Measurements from ENCODE around the gene RRBP1. TPM values are rescaled to one million over a fixed set of nuclear protein-coding genes. Genes with fewer than 3 reads are reported as not detected.
"Not testable (repeated sequence)": the region's sequence is repeated elsewhere in the genome, so short reads cannot be mapped to it uniquely, and the experiment has no call there.

Gene RRBP1
- total RNA-seq, 1 experiment from 2014 or later = 3.7 TPM

GRCh38 chr20:17711267-17711627, 29.2 kb upstream of the RRBP1 start:
- Histone ChIP-seq H3K4me1 (ENCODE audit: low read length) (peaks cover 7% of the 10 kb centered on the region), H4K20me1 (ENCODE audit: insufficient read depth, low read depth, low read length) (no peaks in the 10 kb centered on the region), H3K36me3 (ENCODE audit: insufficient read depth, low read length) (no peaks in the 10 kb centered on the region), H3K9me2 (replicated peaks; ENCODE audit: insufficient read depth, low read length) (no peaks in the 10 kb centered on the region), H3K27ac (ENCODE audit: low read length) (no peak overlapping the region), H3K79me2 (ENCODE audit: low read length) (no peaks in the 10 kb centered on the region), H3K4me2 (ENCODE audit: low read depth, low read length, poor library complexity, severe bottlenecking) (no peak overlapping the region), H3K27me3 (ENCODE audit: low read length) (no peaks in the 10 kb centered on the region), H3K9ac (ENCODE audit: low read length) (no peak overlapping the region), H3K9me3 (ENCODE audit: low read length) (no peaks in the 10 kb centered on the region), H3K4me3 (ENCODE audit: low read length) (no peak overlapping the region), H2AFZ (ENCODE audit: low read length) (no peak overlapping the region)
- no peak for DNase-seq

- Histone ChIP-seq H3K4me3 (ENCODE audit: low read length) (no peak overlapping the region), H4K20me1 (ENCODE audit: insufficient read depth, low read depth, low read length) (no peaks in the 10 kb centered on the region), H3K27ac (ENCODE audit: low read length) (no peak overlapping the region), H2AFZ (ENCODE audit: low read length) (no peak overlapping the region), H3K4me1 (ENCODE audit: low read length) (peaks cover 7% of the 10 kb centered on the region), H3K4me2 (ENCODE audit: low read depth, low read length, poor library complexity, severe bottlenecking) (no peak overlapping the region), H3K9me3 (ENCODE audit: low read length) (no peaks in the 10 kb centered on the region), H3K27me3 (ENCODE audit: low read length) (no peaks in the 10 kb centered on the region), H3K36me3 (ENCODE audit: insufficient read depth, low read length) (no peaks in the 10 kb centered on the region), H3K79me2 (ENCODE audit: low read length) (no peaks in the 10 kb centered on the region), H3K9me2 (replicated peaks; ENCODE audit: insufficient read depth, low read length) (no peaks in the 10 kb centered on the region), H3K9ac (ENCODE audit: low read length) (no peak overlapping the region)
- no peak for DNase-seq
These were observed 28.6 kb upstream of the RRBP1 start for GRCh38 chr20:17710379-17711266.

- Histone ChIP-seq H3K4me2 (ENCODE audit: low read depth, low read length, poor library complexity, severe bottlenecking) (no peak overlapping the region), H3K36me3 (ENCODE audit: insufficient read depth, low read length) (no peaks in the 10 kb centered on the region), H3K27me3 (ENCODE audit: low read length) (no peaks in the 10 kb centered on the region), H3K9me2 (replicated peaks; ENCODE audit: insufficient read depth, low read length) (no peaks in the 10 kb centered on the region), H4K20me1 (ENCODE audit: insufficient read depth, low read depth, low read length) (no peaks in the 10 kb centered on the region), H2AFZ (ENCODE audit: low read length) (no peak overlapping the region), H3K9ac (ENCODE audit: low read length) (no peak overlapping the region), H3K27ac (ENCODE audit: low read length) (no peak overlapping the region), H3K79me2 (ENCODE audit: low read length) (no peaks in the 10 kb centered on the region), H3K9me3 (ENCODE audit: low read length) (no peaks in the 10 kb centered on the region), H3K4me1 (ENCODE audit: low read length) (peaks cover 7% of the 10 kb centered on the region), H3K4me3 (ENCODE audit: low read length) (no peak overlapping the region)
- no peak for DNase-seq
These were observed 27.6 kb upstream of the RRBP1 start for GRCh38 chr20:17709361-17710293.

- no peak overlapping the region for H3K4me3 ChIP-seq (ENCODE audit: low read length)
- H3K4me2 ChIP-seq (ENCODE audit: low read depth, low read length, poor library complexity, severe bottlenecking) = no peak overlapping the region
- peaks cover 7% of the 10 kb centered on the region for H3K4me1 ChIP-seq (ENCODE audit: low read length)
- no peaks in the 10 kb centered on the region for H4K20me1 ChIP-seq (ENCODE audit: insufficient read depth, low read depth, low read length)
- no peaks in the 10 kb centered on the region for H3K27me3 ChIP-seq (ENCODE audit: low read length)
- H3K9me2 ChIP-seq (replicated peaks; ENCODE audit: insufficient read depth, low read length) = no peaks in the 10 kb centered on the region
- no peak overlapping the region for H2AFZ ChIP-seq (ENCODE audit: low read length)
- no peak overlapping the region for H3K9ac ChIP-seq (ENCODE audit: low read length)
- H3K36me3 ChIP-seq (ENCODE audit: insufficient read depth, low read length) = no peaks in the 10 kb centered on the region
- H3K9me3 ChIP-seq (ENCODE audit: low read length) = no peaks in the 10 kb centered on the region
- no peak for DNase-seq
- H3K79me2 ChIP-seq (ENCODE audit: low read length) = no peaks in the 10 kb centered on the region
- no peak overlapping the region for H3K27ac ChIP-seq (ENCODE audit: low read length)
These were observed 26.8 kb upstream of the RRBP1 start for GRCh38 chr20:17708675-17709360.

GRCh38 chr20:17707951-17708350, 25.9 kb upstream of the RRBP1 start:
- not testable (repeated sequence) for H3K9me2 ChIP-seq (replicated peaks; ENCODE audit: insufficient read depth, low read length); H3K9me3 ChIP-seq (ENCODE audit: low read length); H3K36me3 ChIP-seq (ENCODE audit: insufficient read depth, low read length); H3K9ac ChIP-seq (ENCODE audit: low read length); H3K4me2 ChIP-seq (ENCODE audit: low read depth, low read length, poor library complexity, severe bottlenecking); H4K20me1 ChIP-seq (ENCODE audit: insufficient read depth, low read depth, low read length); H3K4me1 ChIP-seq (ENCODE audit: low read length); H3K27me3 ChIP-seq (ENCODE audit: low read length); H2AFZ ChIP-seq (ENCODE audit: low read length); H3K27ac ChIP-seq (ENCODE audit: low read length); H3K79me2 ChIP-seq (ENCODE audit: low read length); DNase-seq; H3K4me3 ChIP-seq (ENCODE audit: low read length)

GRCh38 chr20:17706632-17707031, 24.6 kb upstream of the RRBP1 start:
- H3K79me2 ChIP-seq (ENCODE audit: low read length) = no peaks in the 10 kb centered on the region
- H3K4me2 ChIP-seq (ENCODE audit: low read depth, low read length, poor library complexity, severe bottlenecking) = no peak overlapping the region
- no peak overlapping the region for H3K9ac ChIP-seq (ENCODE audit: low read length)
- H2AFZ ChIP-seq (ENCODE audit: low read length) = no peak overlapping the region
- no peaks in the 10 kb centered on the region for H3K9me2 ChIP-seq (replicated peaks; ENCODE audit: insufficient read depth, low read length)
- no peaks in the 10 kb centered on the region for H3K27me3 ChIP-seq (ENCODE audit: low read length)
- H3K9me3 ChIP-seq (ENCODE audit: low read length) = no peaks in the 10 kb centered on the region
- H3K4me1 ChIP-seq (ENCODE audit: low read length) = peaks cover 7% of the 10 kb centered on the region
- H3K36me3 ChIP-seq (ENCODE audit: insufficient read depth, low read length) = no peaks in the 10 kb centered on the region
- no peak overlapping the region for H3K27ac ChIP-seq (ENCODE audit: low read length)
- H4K20me1 ChIP-seq (ENCODE audit: insufficient read depth, low read depth, low read length) = no peaks in the 10 kb centered on the region
- no peak overlapping the region for H3K4me3 ChIP-seq (ENCODE audit: low read length)
- no peak for DNase-seq

- Histone ChIP-seq H3K79me2 (ENCODE audit: low read length) (no peaks in the 10 kb centered on the region), H3K27me3 (ENCODE audit: low read length) (no peaks in the 10 kb centered on the region), H3K4me3 (ENCODE audit: low read length) (no peak overlapping the region), H3K9me3 (ENCODE audit: low read length) (no peaks in the 10 kb centered on the region), H3K9ac (ENCODE audit: low read length) (no peak overlapping the region), H3K4me2 (ENCODE audit: low read depth, low read length, poor library complexity, severe bottlenecking) (no peak overlapping the region), H3K9me2 (replicated peaks; ENCODE audit: insufficient read depth, low read length) (no peaks in the 10 kb centered on the region), H4K20me1 (ENCODE audit: insufficient read depth, low read depth, low read length) (no peaks in the 10 kb centered on the region), H3K36me3 (ENCODE audit: insufficient read depth, low read length) (no peaks in the 10 kb centered on the region), H3K27ac (ENCODE audit: low read length) (no peak overlapping the region), H3K4me1 (ENCODE audit: low read length) (peaks cover 2% of the 10 kb centered on the region), H2AFZ (ENCODE audit: low read length) (no peak overlapping the region)
- DNase-seq = no peak
These were observed 23.9 kb upstream of the RRBP1 start for GRCh38 chr20:17705916-17706315.

All from Karpas-422 (cell line).